ENCODE measurements around the gene VWF.

VWF gene

GRCh38 chr12:5973461-5974115 lies 150.9 kb downstream of the VWF start:
- DNase-seq: no peak

GRCh38 chr12:5972387-5972786 lies 152.1 kb downstream of the VWF start:
- no peak for DNase-seq

DNA sequence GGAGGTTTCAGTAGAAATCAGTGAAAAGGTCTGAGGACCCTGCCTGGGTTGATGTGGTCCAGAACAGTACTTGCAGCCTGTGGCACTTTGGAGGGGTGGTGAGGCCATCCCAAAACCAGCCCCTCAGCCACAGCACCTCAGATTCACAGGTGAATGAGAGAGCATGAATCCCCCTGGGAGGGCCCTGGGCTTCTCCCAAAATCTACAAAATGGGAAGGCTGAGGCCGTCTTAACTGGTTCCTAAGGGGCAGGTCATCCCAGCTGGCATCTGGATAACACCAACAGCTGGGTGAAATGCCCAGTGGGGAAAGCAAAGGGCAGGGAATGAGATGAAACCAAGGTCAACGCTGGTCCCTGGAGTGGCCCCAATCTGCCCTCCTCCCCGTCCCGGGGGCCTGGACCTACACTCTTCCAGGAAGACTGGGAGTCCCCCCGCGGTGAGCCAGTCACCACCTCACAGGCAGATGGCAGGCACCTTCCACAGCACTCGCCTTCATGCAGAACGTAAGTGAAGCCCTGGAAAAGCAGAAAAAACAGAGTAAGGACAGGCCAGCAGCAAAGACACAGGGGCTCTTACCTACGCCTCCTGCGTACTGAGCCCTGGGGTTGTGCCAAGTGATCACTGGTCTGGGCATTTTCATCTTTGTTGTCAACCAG lies 153.1 kb downstream of the VWF start:
- DNase-seq: no peak

- no peak for DNase-seq
Observed at GRCh38 chr12:5969974-5970690, 154.3 kb downstream of the VWF start.

GRCh38 chr12:5969156-5969973 lies 155.1 kb downstream of the VWF start:
- no peak for DNase-seq

DNA sequence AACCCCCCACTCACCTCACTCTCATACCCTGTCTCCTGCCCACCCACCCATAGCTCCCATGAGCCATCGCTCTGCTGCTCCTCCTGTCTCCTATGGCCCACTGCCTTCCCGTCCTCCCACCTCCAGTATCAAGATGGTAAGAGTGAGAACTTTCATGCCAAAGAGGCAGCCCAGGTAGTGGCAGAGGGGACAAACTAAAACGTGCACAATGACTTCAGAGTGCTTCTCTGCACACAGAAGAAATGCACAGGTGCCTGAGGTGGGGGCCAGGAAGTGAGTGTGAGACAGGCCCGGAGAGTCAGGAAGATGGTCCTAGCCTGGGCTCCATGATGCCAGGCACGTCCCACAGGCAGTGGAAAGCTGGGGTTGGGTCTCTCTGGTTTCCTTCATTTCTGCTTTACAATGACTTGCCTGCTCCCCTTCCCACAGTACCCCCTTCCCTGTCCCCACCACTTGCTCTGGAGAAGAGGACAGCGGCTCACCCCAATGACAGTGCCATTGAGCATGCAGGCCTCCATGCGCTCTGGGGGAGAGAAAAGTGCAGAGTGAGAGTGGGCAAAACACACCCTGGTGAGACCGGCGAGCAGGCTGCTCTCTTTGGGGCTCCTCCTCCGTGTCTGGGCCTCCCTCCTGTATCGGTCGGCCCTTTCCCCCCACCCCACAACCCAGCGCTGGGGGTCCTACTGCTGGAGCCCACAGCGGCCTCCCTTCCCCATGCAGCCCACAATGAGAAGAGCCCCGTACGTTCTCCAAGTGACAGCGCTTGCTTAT lies 156.6 kb downstream of the VWF start:
- DNase-seq: no peak

DNA sequence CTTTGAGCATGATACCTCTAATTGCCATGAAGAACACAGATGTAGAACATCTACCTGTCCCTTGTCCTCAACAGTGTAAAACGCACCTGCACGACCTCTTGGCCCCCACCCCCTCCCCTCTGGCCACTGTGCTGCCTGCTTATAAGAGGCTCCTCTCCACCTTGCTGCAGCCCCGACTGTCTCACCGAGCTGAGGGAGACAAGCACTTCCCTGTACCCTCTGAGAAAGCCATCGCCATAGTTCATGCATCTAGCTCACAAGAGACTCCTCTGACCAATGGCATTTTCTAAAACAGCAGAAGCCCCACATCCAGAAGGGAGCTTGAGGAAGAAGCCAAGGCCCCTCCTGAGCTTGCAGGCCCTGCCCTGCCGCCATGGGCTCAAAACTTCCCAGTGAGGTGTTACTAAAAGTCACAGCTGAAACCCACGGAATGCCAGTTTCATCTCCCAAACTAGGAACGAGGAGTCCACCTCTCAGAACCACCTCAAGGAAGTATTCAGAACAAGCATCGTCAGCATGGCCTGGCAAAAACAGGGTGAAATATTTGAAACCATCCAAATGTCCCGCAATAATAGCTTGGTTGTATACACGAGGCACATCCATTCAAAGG lies 157.9 kb downstream of the VWF start:
- DNase-seq: no peak

- DNase-seq: no peak
Observed at GRCh38 chr12:5965950-5966383, 158.5 kb downstream of the VWF start.

DNA sequence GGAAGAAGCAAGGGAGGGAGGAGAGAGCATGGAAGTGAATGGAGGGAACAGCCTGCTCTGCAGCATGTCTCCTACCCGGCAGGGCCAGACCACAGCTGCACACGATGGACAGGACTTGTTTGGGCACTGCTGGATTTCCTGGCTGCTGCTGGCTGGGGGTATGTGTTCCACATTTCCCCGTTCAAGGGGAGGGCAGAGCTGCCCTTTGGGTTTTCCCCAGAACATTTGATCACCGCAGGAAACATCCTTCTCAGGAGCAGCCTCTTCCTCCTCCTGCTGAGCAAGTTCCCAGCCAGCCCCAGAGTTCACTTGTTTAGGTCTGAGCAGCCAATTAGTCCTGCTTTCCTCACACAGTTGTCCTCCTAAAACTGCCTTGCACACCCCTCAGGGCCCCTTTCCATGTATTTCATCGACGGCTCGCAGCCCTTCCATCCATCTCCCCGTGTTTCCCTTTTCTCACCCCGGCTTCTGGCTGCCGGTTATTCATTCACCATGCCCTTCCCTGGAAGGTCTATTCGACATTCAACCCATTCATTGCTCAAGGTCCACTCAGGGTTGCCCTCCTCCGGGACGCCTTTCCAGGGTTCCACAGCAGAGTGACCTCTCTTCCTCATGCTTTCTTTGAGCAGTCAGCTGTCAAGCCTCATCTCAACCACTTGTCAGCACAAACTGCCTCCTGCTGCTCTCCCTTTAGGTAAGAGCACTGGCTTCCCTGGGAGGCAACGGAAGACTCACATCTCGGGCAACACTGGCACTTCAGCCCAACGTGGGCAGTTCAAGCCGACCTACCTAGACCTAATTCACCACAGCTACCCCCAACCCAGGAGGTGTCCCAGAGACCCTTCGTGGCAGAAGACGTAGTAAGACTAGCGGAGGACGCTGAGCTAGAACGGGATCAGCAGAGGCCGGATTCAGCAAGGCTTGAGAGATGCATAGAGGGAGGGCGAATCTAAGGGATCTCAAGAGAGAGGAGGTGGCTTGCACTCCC lies 159.3 kb downstream of the VWF start:
- DNase-seq: no peak

- DNase-seq: no peak
Observed at GRCh38 chr12:5963515-5963914, 161.0 kb downstream of the VWF start.

GRCh38 chr12:5960783-5961182 lies 163.7 kb downstream of the VWF start:
- no peak for DNase-seq

DNA sequence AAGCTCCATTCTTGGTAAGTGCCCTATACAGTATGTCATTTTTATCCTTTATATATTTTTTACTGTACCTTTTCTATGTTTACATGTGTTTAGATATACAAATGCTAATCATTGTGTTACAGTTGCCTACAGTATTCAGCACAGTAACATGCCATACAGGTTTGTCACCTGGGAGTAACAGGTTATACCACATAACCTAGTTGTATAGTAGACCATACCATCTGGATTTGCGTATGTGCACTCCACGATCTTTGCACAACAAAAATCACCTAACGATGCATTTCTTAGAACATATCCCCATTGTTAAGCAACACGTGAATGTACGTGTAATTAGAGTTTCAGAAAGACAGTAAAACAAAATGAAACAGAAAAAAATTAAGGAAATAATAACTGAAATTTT lies 167.5 kb downstream of the VWF start:
- no peak for DNase-seq

- DNase-seq: no peak
Observed at GRCh38 chr12:5954661-5955060, 169.8 kb downstream of the VWF start.

GRCh38 chr12:5953835-5954586 lies 170.5 kb downstream of the VWF start:
- DNase-seq: no peak

DNA sequence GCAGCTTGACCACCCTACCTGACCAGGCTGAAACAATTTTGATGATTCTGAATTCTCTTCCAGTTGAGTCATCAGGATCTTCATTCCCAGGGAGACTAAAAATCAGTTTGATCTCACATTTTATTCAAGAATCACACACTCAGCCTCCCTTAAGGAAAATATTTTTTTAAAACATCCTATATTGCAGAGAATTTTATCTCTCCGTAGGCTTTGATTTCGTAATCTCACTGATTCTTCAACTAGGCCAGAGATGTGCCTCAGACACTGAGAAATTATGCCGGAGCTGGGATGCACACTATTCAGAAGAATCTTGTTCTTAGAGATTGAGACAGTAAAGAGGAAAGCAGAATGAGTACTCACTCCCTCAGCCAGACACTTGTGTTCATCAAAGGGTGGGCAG lies 172.4 kb downstream of the VWF start:
- DNase-seq: no peak

DNA sequence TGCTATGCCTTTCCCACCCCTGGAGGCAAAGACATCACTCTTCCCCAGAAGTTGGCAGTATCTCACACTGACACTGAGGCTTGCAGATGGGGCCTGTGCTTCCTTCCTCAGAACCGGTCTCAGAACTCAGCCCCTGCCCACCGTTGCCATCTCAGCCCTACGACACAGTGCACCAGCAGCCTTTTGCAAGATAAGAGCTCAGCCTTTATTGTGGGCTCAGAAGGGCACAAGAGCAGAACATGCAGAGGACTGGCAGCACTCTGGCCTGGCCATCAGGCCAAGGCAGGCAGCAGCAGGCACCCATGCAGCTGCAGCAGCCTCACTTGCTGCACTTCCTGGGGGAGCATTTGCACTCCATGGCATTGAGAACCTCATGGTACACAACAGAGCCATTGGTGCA lies 175.8 kb downstream of the VWF start:
- DNase-seq: no peak

DNA sequence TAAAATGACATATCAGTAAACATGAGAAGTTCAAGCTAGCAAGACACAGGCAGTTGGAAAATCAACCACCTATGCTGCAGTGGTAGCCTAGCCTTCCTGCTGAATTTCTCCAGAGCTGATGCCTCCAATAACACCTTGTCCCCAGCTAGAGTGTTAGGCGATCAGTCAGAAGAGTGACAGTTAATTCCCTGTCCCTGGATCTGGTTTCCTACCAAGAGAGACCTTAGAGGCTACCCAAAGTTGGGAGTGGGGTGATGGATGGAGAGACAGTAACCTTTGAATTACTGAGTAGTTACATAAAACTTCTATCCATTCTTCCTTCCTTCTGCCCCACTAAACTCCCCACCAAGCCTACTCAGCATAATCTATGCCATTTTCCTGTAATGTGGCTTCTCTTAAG lies 177.5 kb downstream of the VWF start:
- no peak for DNase-seq

DNA sequence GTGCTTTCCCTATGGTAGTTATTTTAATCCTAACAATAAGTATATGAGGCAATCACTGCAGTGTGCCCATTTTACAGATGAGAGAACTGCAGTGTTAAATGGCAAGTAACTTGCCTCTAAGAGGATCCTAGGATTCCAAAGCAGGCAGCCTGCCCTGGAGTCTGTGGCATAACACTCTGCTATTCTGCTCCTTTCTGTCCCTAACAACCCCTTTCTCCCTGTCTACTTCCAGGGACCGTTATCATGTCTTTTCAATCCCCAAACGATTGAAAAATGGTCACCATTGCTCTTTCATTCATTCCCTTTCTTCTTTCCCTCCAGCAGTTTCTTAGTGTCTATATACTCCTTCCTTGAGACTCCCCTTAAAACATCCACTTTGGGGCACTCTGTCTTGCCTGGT lies 178.1 kb downstream of the VWF start:
- no peak for DNase-seq

- no peak for DNase-seq
Observed at GRCh38 chr12:5945071-5946008, 179.1 kb downstream of the VWF start, which contains the start of gene ANO2. TSS of gene ANO2 (minus strand) at chr12:5945259. CDS start at chr12:5945217, 42 bp downstream.
